ENCODE data around the gene ERCC2. TPM values are rescaled to one million over a fixed set of nuclear protein-coding genes. Genes with fewer than 3 reads are reported as not detected.

The ERCC2 gene
- total RNA-seq, 2 experiments from 2014 or later: 19.0 to 20.0 TPM

DNA sequence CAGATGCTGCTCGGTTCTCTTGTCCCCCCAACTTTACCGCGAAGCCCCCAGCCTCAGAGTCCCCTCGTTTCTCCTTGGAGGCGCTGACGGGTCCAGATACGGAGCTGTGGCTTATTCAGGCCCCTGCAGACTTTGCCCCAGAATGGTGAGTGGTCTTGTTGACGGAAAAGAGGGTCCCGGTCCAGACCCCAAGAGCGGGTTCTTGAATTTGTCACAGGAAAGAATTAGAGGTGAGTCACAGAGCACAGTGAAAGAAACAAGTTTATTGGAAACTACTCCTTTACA lies 36.7 kb upstream of the ERCC2 start:
- peaks cover 21% of the 10 kb centered on the region for H3K27me3 Mint-ChIP-seq
- no peak for DNase-seq
- H3K4me1 Mint-ChIP-seq: peaks cover 46% of the 10 kb centered on the region
- H3K27ac Mint-ChIP-seq: peak overlapping the region; percentile 23
- ChIA-PET POLR2A (interaction anchor here (0.7 to 1.1 kb wide), 3 partner anchors 9 to 18 kb away, joined by 3 read pairs; no protein-coding TSS in a partner anchor), CTCF (interaction anchor here (0.8 to 1.9 kb wide), 3 partner anchors 32 to 79 kb away, joined by 4 to 12 read pairs (median 5); no protein-coding TSS in a partner anchor)
- H3K9me3 Mint-ChIP-seq: no peaks in the 10 kb centered on the region
- peak overlapping the region; percentile 84 for H3K4me3 Mint-ChIP-seq
- H3K36me3 Mint-ChIP-seq (ENCODE audit: low read depth): peaks cover 2% of the 10 kb centered on the region

GRCh38 chr19:45406226-45407090 lies 36.1 kb upstream of the ERCC2 start, which contains the start of gene POLR1G:
POLR1G (plus strand) TSS chr19:45406644; CDS start chr19:45406697, 53 bp downstream.
- peaks cover 46% of the 10 kb centered on the region for H3K4me1 Mint-ChIP-seq

DNA sequence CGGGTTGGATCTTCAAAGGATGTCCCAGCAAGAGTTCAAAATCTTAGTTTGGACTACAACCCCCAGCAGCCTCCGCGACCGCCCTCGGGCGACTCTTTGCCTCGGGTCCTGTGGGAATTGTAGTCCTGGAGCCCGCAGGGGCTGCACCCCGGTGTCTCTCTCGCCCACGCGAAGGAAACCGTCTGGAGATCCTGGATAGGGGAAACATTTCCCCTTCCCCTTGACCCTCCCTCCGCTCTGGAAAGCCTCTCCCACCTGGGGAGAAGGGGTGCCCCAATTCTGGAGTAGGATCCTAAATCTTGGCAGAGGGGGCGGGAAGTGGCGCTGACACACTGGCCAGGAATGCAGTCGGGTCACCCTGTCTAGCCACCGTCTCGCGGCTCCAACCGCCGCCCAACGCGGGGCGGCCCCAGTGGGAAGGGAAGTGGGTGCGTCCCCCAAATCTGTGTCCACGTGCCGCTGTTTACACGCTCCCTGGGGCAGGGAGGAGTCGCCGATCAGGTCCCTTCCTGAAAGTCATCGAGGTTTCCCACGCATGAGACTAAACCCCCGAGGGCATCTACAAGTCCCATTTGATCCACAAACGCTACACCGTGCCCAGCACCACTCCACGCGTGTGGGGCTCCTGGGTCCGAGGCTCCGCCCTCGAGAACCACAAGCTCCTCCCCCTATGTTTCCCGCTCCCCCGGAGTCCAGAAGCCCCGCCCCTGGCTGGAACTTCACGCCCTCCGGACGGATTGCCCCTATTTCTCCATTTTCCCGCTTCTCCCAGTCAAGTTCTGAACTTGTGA lies 35.3 kb upstream of the ERCC2 start:
- Mint-ChIP-seq H3K27me3 (peaks cover 24% of the 10 kb centered on the region), H3K4me1 (peaks cover 46% of the 10 kb centered on the region), H3K36me3 (ENCODE audit: low read depth) (peaks cover 2% of the 10 kb centered on the region), H3K27ac (peak overlapping the region; percentile 79), H3K4me3 (peak overlapping the region; percentile 84), H3K9me3 (no peaks in the 10 kb centered on the region)
- ChIA-PET POLR2A (interaction anchor here (0.6 to 2.4 kb wide), 7 partner anchors 15 to 73 kb away, joined by 3 to 9 read pairs (median 3); partner anchors contain the start of gene ERCC1), CTCF (interaction anchor here (1.0 kb wide), 4 partner anchors 64 to 312 kb away, joined by 3 to 7 read pairs (median 5); no protein-coding TSS in a partner anchor)
- peak; percentile 88 for DNase-seq

More at GRCh38 chr19:45406226-45407090, 36.1 kb upstream of the ERCC2 start, which contains the start of gene POLR1G:
- peak; percentile 82 for DNase-seq
- ChIA-PET POLR2A (interaction anchor here (0.6 to 1.2 kb wide), 7 partner anchors 8 to 72 kb away, joined by 3 to 6 read pairs (median 3); partner anchors contain the start of gene ERCC1), CTCF (interaction anchor here (0.8 to 1.9 kb wide), 6 partner anchors 33 to 311 kb away, joined by 4 to 12 read pairs (median 5); no protein-coding TSS in a partner anchor)
- Mint-ChIP-seq H3K9me3 (no peaks in the 10 kb centered on the region), H3K36me3 (ENCODE audit: low read depth) (peaks cover 2% of the 10 kb centered on the region), H3K27me3 (peaks cover 24% of the 10 kb centered on the region), H3K4me3 (peak within 1 kb of the TSS; percentile 84), H3K27ac (peak within 1 kb of the TSS; percentile 79)

GRCh38 chr19:45404557-45405434 lies 34.4 kb upstream of the ERCC2 start, which contains the start of gene PPP1R13L:
PPP1R13L (minus strand) TSS chr19:45405069; CDS start chr19:45398318, 6,751 bp downstream.
- Mint-ChIP-seq H3K4me3 (peak within 1 kb of the TSS; percentile 84), H3K27ac (peak within 1 kb of the TSS; percentile 79), H3K9me3 (no peaks in the 10 kb centered on the region), H3K36me3 (ENCODE audit: low read depth) (peaks cover 2% of the 10 kb centered on the region), H3K4me1 (peaks cover 46% of the 10 kb centered on the region), H3K27me3 (peaks cover 24% of the 10 kb centered on the region)
- DNase-seq: peak; percentile 75
- ChIA-PET CTCF (interaction anchor here (1.0 to 3.8 kb wide), 5 partner anchors 11 to 80 kb away, joined by 3 to 26 read pairs (median 5); partner anchors contain the start of gene ERCC2), POLR2A (interaction anchor here (0.9 to 2.4 kb wide), 5 partner anchors 20 to 238 kb away, joined by 3 to 9 read pairs (median 4); partner anchors contain the start of gene ERCC1)

DNA sequence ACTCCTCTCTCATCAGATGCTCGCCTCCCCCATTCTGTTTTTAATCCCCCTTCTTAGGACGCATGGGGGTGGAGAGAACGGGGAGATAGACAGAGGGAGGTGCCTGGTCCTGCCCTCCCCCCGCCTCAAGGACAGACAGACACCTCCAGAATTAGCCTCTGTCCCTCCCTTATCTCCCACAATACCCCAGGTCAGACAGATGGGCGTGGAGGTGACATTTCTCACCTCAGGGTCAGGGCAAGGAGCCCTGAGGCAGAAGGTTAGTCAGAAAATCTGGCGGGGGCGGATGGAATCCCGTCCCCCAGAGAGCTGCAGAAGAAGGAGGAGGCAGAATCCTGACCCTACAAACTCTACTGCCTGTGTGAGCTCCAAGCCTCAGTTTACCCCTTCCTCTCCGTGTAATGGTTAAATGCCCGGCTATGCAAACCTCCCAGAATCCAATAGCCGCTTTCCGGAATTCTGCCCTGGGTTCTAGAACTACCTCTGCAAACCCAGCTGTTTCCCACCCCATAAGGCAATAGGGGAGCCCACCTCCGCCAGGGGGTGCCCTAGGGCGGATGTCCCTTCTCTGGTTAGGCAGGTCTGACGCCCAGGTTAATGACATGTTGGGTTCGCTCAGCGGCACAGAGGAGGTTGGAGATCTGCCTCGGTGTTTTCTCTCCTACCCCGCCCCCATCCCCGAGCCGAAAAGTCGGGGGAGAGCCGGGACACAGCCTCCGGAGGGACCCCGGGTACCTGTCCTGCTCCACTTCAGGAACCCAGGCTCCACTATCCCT lies 33.6 kb upstream of the ERCC2 start:
- Mint-ChIP-seq H3K4me3 (peak overlapping the region; percentile 84), H3K27ac (no peak overlapping the region), H3K4me1 (peaks cover 44% of the 10 kb centered on the region), H3K27me3 (peaks cover 24% of the 10 kb centered on the region), H3K9me3 (no peaks in the 10 kb centered on the region), H3K36me3 (ENCODE audit: low read depth) (no peaks in the 10 kb centered on the region)
- peak; percentile 78 for DNase-seq
- CTCF ChIA-PET: interaction anchor here (1.0 to 3.8 kb wide), 7 partner anchors 9 to 81 kb away, joined by 3 to 26 read pairs (median 6); partner anchors contain the start of gene ERCC2
- POLR2A ChIA-PET: interaction anchor here (0.9 to 2.4 kb wide), 6 partner anchors 20 to 238 kb away, joined by 3 to 9 read pairs (median 4); partner anchors contain the start of gene ERCC1

DNA sequence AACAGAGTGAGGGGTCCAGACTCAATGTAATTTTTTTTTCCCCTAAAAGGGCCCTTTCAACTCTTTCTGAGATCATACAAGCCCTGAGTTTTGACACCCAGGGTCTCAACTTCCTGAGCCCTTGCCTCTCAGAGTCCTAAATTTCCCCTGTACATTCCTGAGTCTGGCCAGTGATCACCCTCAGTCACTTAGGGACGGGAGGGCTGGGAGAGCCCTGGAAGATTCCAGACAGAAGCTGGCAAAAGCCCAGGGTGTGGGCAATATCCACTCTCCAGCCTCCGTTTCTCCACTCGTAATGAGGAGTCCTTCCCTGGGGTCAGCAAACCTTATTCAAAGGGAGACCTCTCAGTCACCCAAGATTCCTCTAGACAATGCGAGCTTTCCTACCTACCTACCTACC lies 32.9 kb upstream of the ERCC2 start:
- no peaks in the 10 kb centered on the region for H3K36me3 Mint-ChIP-seq (ENCODE audit: low read depth)
- DNase-seq: no peak
- POLR2A ChIA-PET: interaction anchor here (1.2 to 2.4 kb wide), 3 partner anchors 32 to 239 kb away, joined by 4 to 9 read pairs (median 4); no protein-coding TSS in a partner anchor
- H3K4me1 Mint-ChIP-seq: peaks cover 47% of the 10 kb centered on the region
- no peaks in the 10 kb centered on the region for H3K9me3 Mint-ChIP-seq
- H3K4me3 Mint-ChIP-seq: no peak overlapping the region
- no peak overlapping the region for H3K27ac Mint-ChIP-seq
- peaks cover 30% of the 10 kb centered on the region for H3K27me3 Mint-ChIP-seq
- CTCF ChIA-PET: interaction anchor here (1.2 to 3.8 kb wide), 7 partner anchors 9 to 82 kb away, joined by 3 to 26 read pairs (median 10); partner anchors contain the start of gene ERCC2

- POLR2A ChIA-PET: interaction anchor here (1.2 to 1.6 kb wide), 2 partner anchors 31 to 37 kb away, joined by 3 to 4 read pairs; no protein-coding TSS in a partner anchor
- Mint-ChIP-seq H3K4me1 (peaks cover 43% of the 10 kb centered on the region), H3K4me3 (no peak overlapping the region), H3K36me3 (ENCODE audit: low read depth) (no peaks in the 10 kb centered on the region), H3K27ac (no peak overlapping the region), H3K27me3 (peaks cover 34% of the 10 kb centered on the region), H3K9me3 (no peaks in the 10 kb centered on the region)
- peak; percentile 21 for DNase-seq
- CTCF ChIA-PET: interaction anchor here (0.6 to 3.8 kb wide), 9 partner anchors 9 to 83 kb away, joined by 3 to 26 read pairs (median 6); no protein-coding TSS in a partner anchor
These were observed 32.1 kb upstream of the ERCC2 start for GRCh38 chr19:45402298-45403061.

DNA sequence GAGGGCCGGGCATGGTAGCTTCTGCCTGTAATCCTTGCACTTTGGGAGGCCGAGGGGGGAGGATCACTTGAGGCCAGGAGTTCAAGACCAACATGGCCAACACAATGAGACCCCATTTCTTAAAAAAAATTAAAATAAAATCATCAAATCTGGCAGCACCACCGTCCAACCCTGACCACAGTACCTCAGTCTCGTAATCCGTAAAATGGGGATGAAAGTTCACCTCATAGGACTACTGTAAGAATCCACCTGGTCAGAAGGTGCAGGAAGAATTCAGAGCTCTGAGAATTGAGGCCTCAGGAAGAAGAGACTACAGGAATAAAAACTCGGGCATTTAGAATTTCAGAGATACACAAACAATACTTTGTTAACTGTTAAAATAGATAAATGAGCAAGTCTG lies 31.4 kb upstream of the ERCC2 start:
- Mint-ChIP-seq H3K27me3 (peaks cover 38% of the 10 kb centered on the region), H3K4me3 (no peak overlapping the region), H3K27ac (no peak overlapping the region), H3K4me1 (peaks cover 39% of the 10 kb centered on the region), H3K36me3 (ENCODE audit: low read depth) (peaks cover 2% of the 10 kb centered on the region), H3K9me3 (no peaks in the 10 kb centered on the region)
- POLR2A ChIA-PET: interaction anchor here (1.2 kb wide), 1 partner anchor 38 kb away, joined by 3 read pairs; no protein-coding TSS in a partner anchor
- CTCF ChIA-PET: interaction anchor here (1.0 to 3.8 kb wide), 6 partner anchors 8 to 79 kb away, joined by 3 to 26 read pairs (median 4); no protein-coding TSS in a partner anchor
- no peak for DNase-seq

- H3K4me1 Mint-ChIP-seq: peaks cover 31% of the 10 kb centered on the region
- no peaks in the 10 kb centered on the region for H3K9me3 Mint-ChIP-seq
- peaks cover 46% of the 10 kb centered on the region for H3K27me3 Mint-ChIP-seq
- CTCF ChIA-PET: interaction anchor here (0.5 to 1.5 kb wide), 4 partner anchors 61 to 124 kb away, joined by 3 to 5 read pairs (median 4); no protein-coding TSS in a partner anchor
- no peak for DNase-seq
- no peak overlapping the region for H3K27ac Mint-ChIP-seq
- H3K4me3 Mint-ChIP-seq: no peak overlapping the region
- POLR2A ChIA-PET: no interaction called here
- H3K36me3 Mint-ChIP-seq (ENCODE audit: low read depth): peaks cover 3% of the 10 kb centered on the region
These were observed 29.8 kb upstream of the ERCC2 start for GRCh38 chr19:45400192-45400591.

DNA sequence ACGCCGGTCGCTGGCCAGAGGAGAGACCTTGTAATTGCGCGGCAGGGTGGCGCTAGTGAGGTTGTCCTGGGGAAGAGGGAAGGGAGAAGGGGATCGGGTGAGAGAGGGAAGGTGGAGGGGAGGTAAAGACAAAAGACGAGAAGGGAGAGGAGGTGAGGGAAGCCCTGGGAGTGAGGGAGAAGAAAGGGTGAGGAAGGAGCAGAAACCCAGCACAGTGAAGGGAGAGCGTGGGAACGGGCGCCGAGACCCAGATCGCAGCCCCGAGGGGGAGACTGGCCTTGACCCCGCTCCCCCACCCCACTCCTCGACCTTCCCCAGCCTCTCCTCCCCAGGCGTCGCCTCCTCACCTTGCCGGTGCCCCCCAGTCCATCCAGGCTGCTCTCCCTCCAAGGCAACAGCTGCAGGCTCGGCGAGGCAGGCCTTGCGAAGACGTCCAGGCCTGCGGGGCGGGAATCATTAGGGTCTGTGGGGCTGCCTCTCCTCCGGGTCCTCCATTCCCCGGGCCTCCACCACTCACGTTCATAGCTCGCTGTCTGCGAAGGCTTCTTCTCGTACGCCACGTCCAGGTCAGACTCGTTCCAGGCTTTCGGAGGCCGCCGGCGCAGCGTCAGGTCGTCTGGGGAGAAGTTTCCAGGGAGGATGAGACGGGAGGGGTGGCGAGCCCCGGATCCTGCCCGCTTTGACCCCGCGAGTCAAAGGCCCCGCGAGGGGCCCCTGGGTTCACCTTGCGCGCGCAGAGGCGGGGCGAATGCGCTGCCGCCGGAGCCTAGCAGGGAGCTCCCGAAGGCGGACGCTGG lies 25.6 kb upstream of the ERCC2 start:
- ChIA-PET CTCF (no interaction called here), POLR2A (no interaction called here)
- peaks cover 3% of the 10 kb centered on the region for H3K36me3 Mint-ChIP-seq (ENCODE audit: low read depth)
- no peak overlapping the region for H3K27ac Mint-ChIP-seq
- no peak for DNase-seq
- H3K4me3 Mint-ChIP-seq: no peak overlapping the region
- H3K9me3 Mint-ChIP-seq: no peaks in the 10 kb centered on the region
- peaks cover 8% of the 10 kb centered on the region for H3K4me1 Mint-ChIP-seq
- peaks cover 22% of the 10 kb centered on the region for H3K27me3 Mint-ChIP-seq

Measured in activated CD4-positive, alpha-beta memory T cell treated with anti-CD3 and anti-CD28 coated beads, Interleukin-2, amount 10 ng/mL, durations not matched to agents 7 days and 5 days (primary cell).